Endothelial cell of hepatic sinusoid (primary cell): ENCODE measurements around the gene PKP4.

Experiments
- in situ Hi-C: cut with HindIII; loops from 2 replicates; pipeline ENCODE4 v1.10.0; 2017; ENCODE audit warnings: low sequenced_read_pairs

PKP4 gene

DNA sequence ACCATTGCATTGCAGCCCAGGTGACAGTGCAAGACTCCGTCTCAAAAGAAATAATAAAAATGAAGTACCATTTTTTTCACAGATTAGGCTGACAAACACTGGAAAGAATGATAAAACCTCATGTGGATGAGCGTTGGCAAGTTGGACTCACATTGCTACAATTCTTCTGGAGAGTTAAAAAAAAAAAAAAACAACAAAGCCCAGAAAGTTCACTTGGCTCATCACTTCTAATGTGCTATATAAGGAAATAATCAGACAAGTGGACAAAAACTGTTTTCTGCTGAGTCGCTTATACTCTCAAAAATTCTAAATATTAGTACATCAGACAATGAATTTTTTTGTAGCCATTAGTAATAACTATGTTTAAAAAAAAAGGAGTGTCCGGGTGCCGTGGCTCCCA lies 38.4 kb downstream of the PKP4 start:
- in situ Hi-C loops = no loop called here

DNA sequence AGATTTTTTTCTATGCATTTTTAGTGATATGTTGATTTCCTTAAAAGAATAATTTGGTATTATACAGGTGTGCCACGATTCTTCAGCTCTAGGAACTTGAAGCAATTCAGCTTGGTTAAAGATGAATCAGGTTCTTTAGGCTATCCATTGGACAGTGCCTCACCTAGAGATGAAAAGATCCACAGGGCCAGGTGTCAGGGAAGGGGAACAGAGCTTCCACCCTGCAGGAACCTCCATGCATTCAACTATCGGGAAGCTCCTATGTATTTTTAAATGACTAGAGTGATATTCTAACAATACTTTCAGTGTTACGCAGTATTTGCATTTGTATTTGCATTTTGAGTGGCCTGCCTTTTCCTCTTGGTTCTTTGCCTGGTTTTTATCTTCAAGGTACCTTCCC lies 40.2 kb downstream of the PKP4 start:
- in situ Hi-C loops = no loop called here

DNA sequence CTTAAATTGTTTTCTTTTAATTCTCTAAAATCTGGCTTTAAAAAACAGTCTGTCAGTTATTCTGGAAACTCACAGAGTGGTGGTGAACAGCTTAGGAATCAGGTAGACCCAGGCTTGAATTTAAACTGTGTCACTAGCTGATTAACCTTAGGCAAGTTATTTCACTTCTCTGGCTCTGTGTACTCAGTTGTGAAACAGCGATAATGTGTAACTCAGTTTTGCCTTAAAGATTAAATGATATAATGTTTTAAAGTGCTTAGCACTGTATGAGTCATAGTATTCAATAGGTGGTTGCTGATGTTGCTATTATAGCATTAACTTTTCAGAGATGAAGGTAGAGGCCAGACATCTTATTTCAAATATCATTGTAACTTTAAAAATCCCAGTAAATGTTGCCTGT lies 40.7 kb downstream of the PKP4 start:
- in situ Hi-C loops = no loop called here

DNA sequence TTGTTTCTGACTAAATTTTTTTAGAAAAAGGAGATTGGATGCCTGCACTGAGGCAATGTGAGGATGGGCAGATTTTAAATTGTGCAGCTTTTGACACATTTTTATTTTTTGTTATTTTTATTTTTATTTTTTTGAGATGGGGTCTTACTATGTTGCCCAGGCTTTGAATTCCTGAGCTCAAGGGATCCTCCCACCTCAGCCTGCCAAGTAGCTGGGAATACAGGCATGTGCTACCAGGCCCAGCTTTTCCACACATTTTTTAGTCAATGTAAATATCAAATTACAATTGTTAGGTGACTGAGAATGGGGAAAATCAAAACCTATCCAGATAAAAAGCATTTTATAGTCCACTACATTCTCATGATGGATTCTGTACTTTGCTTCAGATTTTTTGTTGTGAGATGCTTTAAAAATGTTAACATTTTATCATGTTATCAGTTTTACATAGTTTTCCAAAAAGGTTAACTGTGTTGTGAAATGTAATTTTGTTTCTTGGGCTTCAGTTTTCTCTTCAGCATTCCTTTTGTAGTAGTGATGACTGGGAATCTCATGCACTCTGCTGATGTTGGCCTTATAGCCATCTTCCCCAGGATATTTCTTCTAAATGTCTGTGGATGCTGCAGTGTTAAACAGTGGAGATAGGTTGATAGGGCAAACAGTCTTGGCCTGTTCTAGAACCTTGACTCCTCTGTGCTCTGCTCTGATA lies 41.4 kb downstream of the PKP4 start:
- in situ Hi-C loops = no loop called here

DNA sequence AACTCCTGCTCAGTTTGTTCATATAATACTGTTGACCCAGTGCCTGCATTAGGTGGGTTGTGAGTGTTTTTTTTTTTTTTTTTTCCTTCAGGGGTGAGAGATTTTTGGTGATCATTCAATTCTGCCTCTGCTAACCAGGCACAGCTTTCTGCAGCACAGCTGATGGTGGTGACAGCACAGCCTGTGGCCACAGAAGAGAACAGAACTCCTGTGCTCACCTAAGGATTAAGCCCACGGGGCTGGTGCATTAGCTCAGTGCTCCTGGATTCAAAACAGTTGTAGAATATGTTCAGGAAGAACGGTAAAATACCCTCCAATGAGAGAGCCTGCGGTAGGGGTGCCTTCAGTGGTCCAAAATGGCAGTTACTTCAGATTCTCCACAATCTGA lies 42.0 kb downstream of the PKP4 start:
- in situ Hi-C loops = no loop called here

DNA sequence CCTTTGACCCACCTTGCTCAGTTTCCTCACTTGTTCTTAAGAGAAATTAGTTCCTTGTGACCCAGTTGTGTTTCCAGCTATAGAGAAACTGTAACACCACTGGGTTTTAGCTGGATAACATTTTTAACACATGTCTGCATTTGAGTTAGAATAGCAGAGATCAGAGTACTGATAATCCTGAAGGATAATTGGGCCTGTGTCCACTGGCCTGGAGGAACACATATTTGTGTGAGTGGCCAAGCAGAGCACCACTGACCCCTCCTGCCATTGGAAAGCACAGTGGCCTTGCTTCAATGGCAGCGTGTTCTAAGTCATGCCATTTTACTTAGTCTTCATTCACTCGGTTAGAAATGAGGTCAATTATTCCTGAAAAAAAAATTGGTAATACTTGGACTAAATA lies 42.6 kb downstream of the PKP4 start:
- in situ Hi-C loops = no loop called here

DNA sequence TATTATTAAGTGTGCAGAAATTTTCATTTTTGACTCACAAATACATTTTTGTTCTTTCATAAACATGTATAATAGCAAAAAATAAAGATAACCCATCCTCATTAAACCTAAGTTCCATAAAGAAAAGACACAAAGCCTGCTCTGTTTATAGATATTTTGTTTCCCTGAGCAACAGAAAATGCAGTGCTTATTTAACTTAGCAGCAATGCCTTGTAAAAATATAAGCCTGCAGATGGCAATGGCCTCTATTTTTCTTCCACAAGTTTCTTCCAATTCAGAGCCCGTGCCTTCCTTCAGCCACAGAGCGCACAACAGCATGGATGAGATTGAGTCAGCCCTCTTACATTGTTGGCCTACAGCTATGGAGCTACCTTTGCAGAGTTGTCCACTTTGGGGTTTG lies 43.6 kb downstream of the PKP4 start:
- in situ Hi-C loops = no loop called here

DNA sequence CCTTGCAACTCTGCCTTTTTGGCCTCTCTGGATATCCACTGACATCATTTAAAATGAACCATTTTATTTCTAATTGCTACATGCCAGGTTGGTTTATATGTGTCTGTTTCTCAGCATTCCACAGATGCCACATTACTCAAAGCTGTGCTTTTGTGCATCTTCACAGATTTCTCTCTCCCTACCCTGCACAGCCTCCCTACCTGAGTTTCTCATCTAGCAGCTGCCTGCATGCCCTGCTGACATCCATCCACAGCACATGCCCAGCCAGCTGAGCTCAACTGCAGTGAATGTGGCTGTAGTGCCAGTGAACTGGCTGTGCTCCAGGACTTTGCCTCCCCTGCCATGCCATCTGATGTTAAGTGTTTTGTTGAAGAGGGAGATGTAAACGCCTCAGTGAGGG lies 44.5 kb downstream of the PKP4 start:
- in situ Hi-C loops = no loop called here

DNA sequence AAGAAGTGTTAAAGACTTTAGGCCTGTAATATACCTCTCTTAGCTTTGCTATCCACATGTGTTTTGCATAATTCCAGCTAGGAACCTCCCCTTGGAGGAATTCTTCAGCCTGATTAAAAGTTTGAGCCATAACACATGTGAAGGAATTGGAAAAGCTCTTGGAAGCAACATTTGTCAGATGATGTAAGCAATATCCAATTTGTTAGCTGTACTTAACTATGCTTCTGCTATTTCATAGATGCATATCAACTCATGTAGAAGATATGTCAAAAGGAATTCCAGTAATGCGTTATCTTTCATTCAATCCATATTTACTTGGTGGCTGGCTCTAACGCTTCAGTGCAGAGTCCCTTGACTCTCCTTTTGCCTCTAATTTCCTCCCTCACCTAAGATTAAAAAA lies 46.2 kb downstream of the PKP4 start:
- in situ Hi-C loops = no loop called here

DNA sequence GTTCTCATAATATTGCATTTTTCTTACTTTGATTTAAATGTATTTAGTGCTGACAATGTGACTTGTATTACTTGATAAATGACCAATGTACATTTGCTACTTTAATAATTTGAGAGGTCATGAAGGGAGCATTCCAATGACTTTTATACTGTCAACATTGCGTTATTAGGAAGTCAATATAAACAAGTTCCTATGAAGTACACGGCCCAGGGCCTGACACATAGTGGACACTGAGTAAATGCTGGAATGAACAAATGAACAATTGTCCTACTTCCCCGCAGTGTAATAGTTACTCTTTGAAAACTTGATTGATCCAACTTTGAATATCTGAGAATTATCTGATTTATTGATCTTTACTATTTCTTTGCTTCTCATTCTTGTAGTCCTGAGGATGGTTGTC lies 47.3 kb downstream of the PKP4 start:
- in situ Hi-C loops = no loop called here

DNA sequence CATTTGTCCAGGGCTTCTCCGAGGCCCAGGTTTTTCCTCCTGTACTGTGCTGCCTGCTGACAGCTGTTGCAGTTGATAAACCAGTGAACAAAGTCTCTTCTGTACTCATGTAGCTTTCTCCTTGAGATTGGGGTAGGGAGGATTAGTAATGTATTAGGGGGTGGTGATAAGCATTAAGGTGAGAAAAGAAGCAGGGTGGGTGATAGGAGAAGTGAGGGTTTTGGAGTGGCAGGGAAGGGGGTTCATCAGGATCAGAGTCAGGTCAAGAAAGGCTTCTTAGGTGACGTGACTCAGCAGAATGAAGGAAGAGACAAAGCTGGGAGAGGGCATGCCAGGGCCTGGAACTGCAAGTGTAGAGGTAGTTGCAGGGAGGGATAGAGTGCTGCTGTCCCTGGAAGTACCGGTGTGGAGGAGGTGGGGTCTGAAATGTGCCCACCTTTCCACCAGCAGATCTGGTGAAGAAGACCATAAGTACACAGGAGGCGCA lies 48.7 kb downstream of the PKP4 start:
- in situ Hi-C loops = no loop called here

DNA sequence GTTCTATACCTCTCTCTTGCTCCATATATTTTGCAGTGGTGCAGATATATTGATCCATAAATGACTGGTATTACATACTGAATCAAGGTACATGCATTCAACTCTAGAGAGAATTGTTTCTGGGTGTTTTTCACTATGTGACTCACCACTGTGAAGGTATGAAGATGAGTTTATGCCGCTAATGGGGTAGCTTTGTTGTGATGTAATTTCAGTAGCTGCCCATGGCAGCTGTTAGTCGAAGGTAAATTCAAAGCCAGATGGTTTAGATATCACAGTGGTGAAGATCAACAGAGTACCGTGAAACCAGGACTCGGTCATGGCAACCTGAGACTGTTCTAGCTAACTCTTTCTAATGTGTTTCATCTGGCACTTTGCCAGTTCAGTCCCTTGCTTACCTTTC lies 50.4 kb downstream of the PKP4 start:
- in situ Hi-C loops = no loop called here

DNA sequence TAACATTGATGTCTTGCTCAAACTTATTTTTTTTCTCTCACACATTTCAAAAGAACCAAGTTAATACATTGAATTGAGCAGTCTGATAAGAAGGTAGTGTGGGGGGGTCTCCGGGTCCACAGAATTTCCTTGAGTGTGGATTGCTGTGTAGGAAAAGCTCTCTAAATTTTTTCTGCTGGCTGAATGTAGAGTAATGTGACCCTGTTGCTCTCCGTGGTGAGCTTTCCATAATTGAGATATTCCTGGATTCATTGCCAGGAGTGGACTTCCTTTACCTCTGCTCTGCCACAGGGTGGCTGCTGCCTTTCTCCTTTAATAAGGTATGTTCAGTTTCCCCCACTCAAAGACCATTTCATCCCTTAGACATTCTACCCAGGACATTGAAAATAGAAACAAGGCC lies 50.9 kb downstream of the PKP4 start:
- in situ Hi-C loops = no loop called here

DNA sequence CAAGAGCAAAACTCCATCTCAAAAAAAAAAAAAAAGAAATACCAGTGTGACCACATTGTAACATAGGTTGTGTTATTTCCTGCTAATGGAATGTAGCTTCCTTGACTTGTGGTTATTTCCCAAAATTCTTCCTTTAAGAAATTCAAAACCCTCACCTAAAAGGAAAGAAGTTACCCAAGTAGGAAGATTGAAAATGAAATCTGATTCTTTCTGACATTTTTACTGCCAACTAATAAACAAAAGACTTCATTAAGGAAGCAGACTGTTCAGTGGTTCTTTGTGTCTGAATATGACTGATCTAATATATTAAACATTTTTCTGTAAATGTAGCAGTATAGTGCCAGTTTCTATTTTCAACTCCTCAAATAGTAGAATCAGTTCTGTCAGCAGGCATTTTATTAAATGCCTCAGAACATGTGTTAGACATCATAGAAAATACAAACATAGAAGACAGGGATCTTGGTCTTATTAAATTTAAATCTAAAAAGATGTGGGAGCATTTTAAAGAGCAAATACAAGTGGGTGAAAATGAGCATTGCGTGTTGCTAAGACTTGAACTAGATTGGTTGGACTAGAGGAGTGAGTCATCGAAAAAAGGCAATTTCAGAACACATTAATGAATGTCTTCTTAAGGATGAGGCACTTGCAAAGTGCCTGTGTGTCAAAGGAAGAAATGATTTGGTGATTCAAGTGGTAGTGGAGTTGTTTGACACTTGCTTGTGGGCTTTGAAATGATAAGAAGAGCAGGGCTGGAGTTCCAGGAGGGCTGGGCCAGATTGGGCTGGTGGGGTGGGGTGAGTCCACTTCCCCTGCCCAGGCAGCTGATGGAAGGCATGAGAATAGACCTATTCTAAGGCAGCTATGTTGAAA lies 53.4 kb downstream of the PKP4 start:
- in situ Hi-C loops = no loop called here

DNA sequence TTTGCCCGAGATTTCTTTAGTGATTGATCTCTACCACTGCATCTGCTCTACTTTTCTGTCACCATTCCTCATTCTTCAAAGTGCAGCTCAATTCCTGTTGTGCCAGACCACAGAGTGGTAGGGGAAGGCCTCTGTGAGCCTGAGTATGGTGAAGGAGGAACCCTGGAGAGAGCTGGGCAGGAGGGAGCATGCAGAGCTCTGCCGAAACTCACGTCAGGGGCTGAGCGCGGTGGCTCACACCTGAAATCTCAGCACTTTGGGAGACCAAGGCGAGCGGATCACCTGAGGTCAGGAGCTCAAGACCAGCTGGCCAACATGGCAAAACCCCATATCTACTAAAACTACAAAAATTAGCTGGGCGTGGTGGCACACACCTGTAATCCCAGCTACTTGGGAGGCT lies 54.1 kb downstream of the PKP4 start:
- in situ Hi-C loops = no loop called here

DNA sequence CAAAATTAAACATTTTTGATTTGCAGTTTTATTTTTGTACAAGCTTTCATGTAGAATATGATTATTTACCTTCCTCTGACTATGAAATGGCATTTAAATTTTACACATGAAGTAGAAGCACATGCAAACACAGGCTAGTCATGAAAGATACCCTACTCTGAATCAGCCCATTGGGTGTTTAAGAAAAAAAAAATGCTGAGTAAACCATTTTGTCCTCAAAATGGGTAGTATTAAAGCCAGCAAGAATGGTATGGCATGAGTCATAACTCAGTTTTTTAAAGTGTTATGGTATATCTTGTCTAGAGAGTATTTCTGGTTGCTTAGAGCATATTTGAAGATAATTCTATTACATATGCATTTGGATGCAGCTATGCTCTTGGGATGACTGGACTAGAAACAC lies 55.0 kb downstream of the PKP4 start:
- in situ Hi-C loops = no loop called here

DNA sequence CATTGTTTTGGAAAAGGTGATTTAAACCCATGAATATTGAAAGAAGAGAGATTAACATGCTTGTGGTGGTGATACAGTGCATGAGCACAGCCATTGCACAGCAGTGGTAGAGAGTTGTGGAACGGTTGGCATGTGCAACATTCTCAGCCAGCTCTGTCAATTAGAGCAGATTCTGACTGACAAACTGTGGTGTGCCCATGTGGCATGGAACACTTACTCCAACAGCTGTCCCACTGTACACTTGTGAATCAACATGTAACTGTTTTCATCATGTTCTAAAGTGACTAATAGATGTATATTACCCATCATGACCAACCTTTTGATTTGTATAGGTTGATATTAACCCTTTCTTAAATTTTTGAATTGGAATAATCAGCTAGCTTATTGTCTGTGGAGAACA lies 55.6 kb downstream of the PKP4 start:
- in situ Hi-C loops = no loop called here

DNA sequence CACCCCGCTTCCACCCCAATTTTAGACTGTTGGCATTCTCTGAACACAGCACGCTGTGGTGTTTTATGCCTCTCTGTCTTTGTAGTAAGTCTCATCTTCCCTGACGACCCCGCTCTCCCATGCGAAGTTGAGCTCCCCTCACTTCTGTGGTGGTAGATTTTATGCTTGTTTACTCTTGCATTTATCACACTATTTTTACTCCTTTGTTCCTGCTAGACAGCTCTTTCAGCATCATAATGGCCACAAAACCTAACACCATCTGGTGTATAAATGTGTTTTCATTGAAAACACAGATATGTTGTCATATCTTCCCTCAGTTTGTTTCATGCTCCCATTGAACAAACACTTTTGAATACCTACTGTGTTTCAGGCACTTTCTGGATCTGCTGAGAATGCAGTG lies 57.1 kb downstream of the PKP4 start:
- in situ Hi-C loops = no loop called here

DNA sequence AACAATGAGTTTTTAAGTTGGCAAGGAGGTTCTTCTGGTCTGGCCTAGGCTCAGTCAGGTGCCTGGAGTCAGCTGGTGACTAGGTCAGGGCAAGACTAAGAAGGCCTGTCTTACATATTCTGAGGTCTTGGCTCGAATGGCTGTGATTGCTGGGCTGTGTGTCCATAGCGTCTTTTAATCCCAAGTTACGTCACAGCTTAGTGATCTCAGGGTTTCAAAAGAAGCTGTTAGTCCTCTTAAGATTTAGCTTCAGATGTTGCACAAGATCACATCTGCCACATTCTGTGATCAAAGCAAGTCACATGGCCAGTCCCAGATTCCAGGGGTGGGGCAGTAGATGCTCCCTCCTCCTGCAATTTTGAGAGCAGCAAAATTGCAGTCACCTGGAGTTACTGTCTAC lies 61.3 kb downstream of the PKP4 start:
- in situ Hi-C loops = no loop called here

DNA sequence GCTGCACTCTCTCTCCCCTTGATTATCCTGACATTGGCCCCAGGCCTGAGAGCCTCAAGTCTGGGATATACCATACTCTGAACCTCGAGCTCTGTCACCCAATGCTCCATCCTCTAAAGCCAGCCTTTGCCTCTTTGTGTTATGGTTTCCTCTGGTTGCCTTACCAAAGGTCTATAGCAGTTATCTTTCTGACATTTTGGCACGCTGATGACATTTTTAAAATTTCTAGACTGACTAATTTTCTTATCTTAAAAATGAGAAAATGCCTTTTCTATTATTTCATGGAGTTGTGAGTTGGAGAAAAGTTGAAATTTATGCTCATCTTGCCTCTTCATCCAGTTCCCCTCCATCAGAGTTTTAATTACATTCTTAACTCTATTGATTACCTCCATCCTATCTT lies 62.7 kb downstream of the PKP4 start:
- in situ Hi-C loops = no loop called here

DNA sequence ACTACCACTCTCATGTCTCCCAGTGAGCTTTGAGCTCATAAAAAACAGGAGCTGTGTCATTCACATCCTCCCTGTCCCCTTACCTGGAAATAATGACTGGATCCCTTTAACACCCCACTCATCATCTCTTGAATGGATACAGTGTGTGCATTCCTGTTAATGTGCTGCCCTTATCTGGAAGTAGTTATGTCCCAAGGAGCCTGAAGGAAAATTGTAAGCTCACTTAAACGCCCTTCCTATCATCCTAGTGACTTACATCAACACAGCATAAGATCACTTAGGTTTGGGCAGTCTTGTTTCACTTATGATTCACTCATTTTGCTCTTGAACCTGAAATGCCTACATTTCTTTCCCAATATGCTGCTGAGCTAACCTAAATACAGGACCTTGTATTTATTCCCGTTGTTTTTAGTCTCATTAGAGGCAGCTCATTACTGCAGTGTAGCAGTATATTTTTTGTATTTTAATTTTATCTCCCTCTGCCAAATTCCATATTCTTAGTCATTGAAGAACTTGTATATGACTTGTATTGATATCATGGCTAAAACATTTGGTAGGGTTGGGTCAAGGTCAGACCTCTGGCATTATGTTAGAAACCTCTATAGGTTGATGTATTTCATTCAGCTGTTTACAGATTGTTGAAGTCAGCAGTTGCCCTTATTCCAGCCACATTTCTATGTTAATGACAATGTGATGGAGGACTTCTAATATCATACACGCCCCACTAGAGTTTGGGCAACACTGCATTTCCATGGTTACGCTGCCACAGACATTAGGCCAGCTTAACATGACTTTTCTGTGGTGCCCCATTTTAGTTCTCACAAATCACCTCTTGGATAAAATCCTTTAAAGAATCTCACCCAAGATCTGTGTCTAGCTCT lies 72.9 kb downstream of the PKP4 start:
- in situ Hi-C loops = no loop called here
